GM12878 (cell line): Measurements from ENCODE around the gene PTPN13. TPM values are rescaled to one million over a fixed set of nuclear protein-coding genes. Genes with fewer than 3 reads are reported as not detected.

Experiments
- BACH1 ChIP-seq: fragments of 450-650 bp; IDR thresholded peaks from 2 replicates; pipeline ENCODE4 v1.6.1; 2017; ENCODE audit warnings: mild to moderate bottlenecking, borderline replicate concordance
- CEBPB ChIP-seq, 2 experiments: fragments of 150-350 bp in 1 of 2; IDR thresholded peaks; 2 replicates each; pipeline ENCODE4 v1.6.1; 2012 to 2014; ENCODE audit warnings: low read depth in 2 of 2, low read length in 2 of 2, borderline replicate concordance in 1 of 2, inconsistent platforms in 1 of 2
- FOS ChIP-seq: IDR thresholded peaks from 3 replicates; pipeline ENCODE4 v1.6.1; 2011; ENCODE audit warnings: borderline replicate concordance; ENCODE audit not compliant: insufficient read length; ENCODE audit errors: extremely low read depth
- HDAC6 ChIP-seq: fragments of 200-600 bp; sonication (generic); IDR thresholded peaks from one replicate; pipeline ENCODE4 v1.8.0; 2017; ENCODE audit warnings: antibody characterized with exemption; ENCODE audit not compliant: unreplicated experiment
- MTA2 ChIP-seq: fragments of 450-650 bp; IDR thresholded peaks from 2 replicates; pipeline ENCODE4 v1.6.1; 2016; ENCODE audit warnings: low read depth, mild to moderate bottlenecking, moderate library complexity
- NR2F1 ChIP-seq: fragments of 450-650 bp; conservative IDR thresholded peaks from 2 replicates; pipeline ENCODE4 v1.6.1; 2017; ENCODE audit warnings: mild to moderate bottlenecking
- POLR2AphosphoS5 ChIP-seq: IDR thresholded peaks from 2 replicates; pipeline ENCODE4 v1.6.1; 2011; ENCODE audit warnings: mild to moderate bottlenecking, low read length, inconsistent platforms
- PRDM15 ChIP-seq: fragments of 450-650 bp; formaldehyde crosslinking; IDR thresholded peaks from 2 replicates; pipeline ENCODE4 v1.4.0; 2020; ENCODE audit warnings: mild to moderate bottlenecking, moderate library complexity
- SMAD1 ChIP-seq: fragments of 450-650 bp; IDR thresholded peaks from 2 replicates; pipeline ENCODE4 v1.6.1; 2018; ENCODE audit warnings: mild to moderate bottlenecking, low read depth; ENCODE audit not compliant: partially characterized antibody
- SP1 ChIP-seq: IDR thresholded peaks from one replicate; pipeline ENCODE4 v1.6.1; 2011; ENCODE audit warnings: low read depth, low read length
- SUPT20H ChIP-seq: IDR thresholded peaks from 2 replicates; pipeline ENCODE4 v1.6.1; 2011; ENCODE audit warnings: low read depth, mild to moderate bottlenecking, low read length, moderate library complexity, borderline replicate concordance; ENCODE audit not compliant: control insufficient read depth
- TCF3 ChIP-seq: IDR thresholded peaks from 2 replicates; pipeline ENCODE4 v1.6.1; 2012; ENCODE audit warnings: low read depth, mild to moderate bottlenecking, low read length, borderline replicate concordance; ENCODE audit not compliant: insufficient read depth
- ZNF24 ChIP-seq: fragments of 450-650 bp; IDR thresholded peaks from 2 replicates; pipeline ENCODE4 v1.6.1; 2017; ENCODE audit warnings: antibody characterized with exemption, mild to moderate bottlenecking
- polyA plus RNA-seq, 11 experiments: library from polyadenylated mRNA; depleted of rRNA in 4 of 11; unstranded in 6 of 11; stranded (reverse) in 5 of 11; fragments of >200 nt; fragmentation: Nextera tagmentation in 4 of 11; fragmentation: Illumina TruSeq in 1 of 11; extraction: Ambion mirVana in 4 of 11; extraction: Trizol in 1 of 11; gene quantifications; 1 replicate in 1 of 11; 2 replicates in 10 of 11; pipeline versions ENCODE4 v1.2.1 to v1.2.3, GENCODE V29; 2011 to 2016; ENCODE audit warnings: inconsistent platforms in 2 of 11, missing spikeins in 2 of 11, low read depth in 1 of 11
- total RNA-seq, 4 experiments: library from RNA; depleted of rRNA in 3 of 4; stranded (reverse); fragments of >200 nt in 3 of 4; fragmentation: Illumina TruSeq in 1 of 4; extraction: Trizol in 1 of 4; gene quantifications; 2 replicates each; pipeline versions ENCODE4 v1.2.1 to v1.2.3, GENCODE V29; 2013 to 2021

Gene PTPN13
- total and polyA plus RNA-seq, 10 of the 15 experiments (the other 5 are each of a cell fraction or from before 2014, with no cell fraction given): 8.5 to 69.4 (median 33.9) TPM

- TF ChIP-seq PRDM15 (no peak), MTA2 (no peak), TCF3 (no peak), SUPT20H (no peak), ZNF24 (no peak), FOS (no peak), SP1 (no peak), CEBPB (IDR thresholded peaks at IDR 0.05; ENCODE audit: borderline replicate concordance in 1 of 2, low read depth in 2 of 2, low read length in 2 of 2) (no peak), BACH1 (no peak), HDAC6 (no peak), POLR2AphosphoS5 (no peak), NR2F1 (no peak), SMAD1 (no peak)
Observed at GRCh38 chr4:86818211-86818610, 224.1 kb downstream of the PTPN13 start (continued).
